AG04450 (cell line): ENCODE data around the gene GTPBP4. TPM values are rescaled to one million over a fixed set of nuclear protein-coding genes. Genes with fewer than 3 reads are reported as not detected.

Experiments
- CTCF ChIA-PET: fragments of 300-600, 350-600 bp; formaldehyde crosslinking; extraction: SDS; loops from one replicate; lab custom pipeline; 2022; ENCODE audit warnings: antibody characterized with exemption, inconsistent platforms; lab: Charles Lee
- POLR2A ChIA-PET: fragments of 350-600 bp; formaldehyde crosslinking; extraction: SDS; loops from one replicate; lab custom pipeline; 2021; ENCODE audit warnings: antibody characterized with exemption, inconsistent platforms; lab: Yijun Ruan, JAX
- DNase-seq: peaks from one replicate; pipeline ENCODE4 v3.0.0-alpha.2; 2011; ENCODE audit warnings: low read depth, low spot score
- H3K27ac ChIP-seq: one replicate; pipeline ENCODE4 v1.5.1; 2012; ENCODE audit warnings: low read depth, low read length, control low read depth
- H3K27me3 ChIP-seq: one replicate; pipeline ENCODE4 v1.6.0; 2012; ENCODE audit warnings: low read length; ENCODE audit not compliant: control insufficient read depth, insufficient read depth
- H3K4me3 ChIP-seq: 2 replicates; pipeline ENCODE4 v1.5.1; 2011; ENCODE audit warnings: mild to moderate bottlenecking, low read depth, low read length, control low read depth
- H3K9me3 ChIP-seq: 2 replicates; pipeline ENCODE4 v1.5.1; 2012; ENCODE audit warnings: low read length; ENCODE audit not compliant: control insufficient read depth, insufficient read depth
- polyA plus RNA-seq: library from polyadenylated mRNA; depleted of rRNA; stranded (reverse); fragments of >200 nt; gene quantifications from 2 replicates; pipeline ENCODE4 v1.2.3, GENCODE V29; 2011
- TF ChIP-seq, protein P1 (sequence below): IDR thresholded peaks from 2 replicates; pipeline ENCODE4 v1.5.1; 2011; ENCODE audit warnings: low read depth, low read length, control low read depth, inconsistent platforms

The GTPBP4 gene
- polyA plus RNA-seq, 1 experiment = 34.9 TPM

DNA sequence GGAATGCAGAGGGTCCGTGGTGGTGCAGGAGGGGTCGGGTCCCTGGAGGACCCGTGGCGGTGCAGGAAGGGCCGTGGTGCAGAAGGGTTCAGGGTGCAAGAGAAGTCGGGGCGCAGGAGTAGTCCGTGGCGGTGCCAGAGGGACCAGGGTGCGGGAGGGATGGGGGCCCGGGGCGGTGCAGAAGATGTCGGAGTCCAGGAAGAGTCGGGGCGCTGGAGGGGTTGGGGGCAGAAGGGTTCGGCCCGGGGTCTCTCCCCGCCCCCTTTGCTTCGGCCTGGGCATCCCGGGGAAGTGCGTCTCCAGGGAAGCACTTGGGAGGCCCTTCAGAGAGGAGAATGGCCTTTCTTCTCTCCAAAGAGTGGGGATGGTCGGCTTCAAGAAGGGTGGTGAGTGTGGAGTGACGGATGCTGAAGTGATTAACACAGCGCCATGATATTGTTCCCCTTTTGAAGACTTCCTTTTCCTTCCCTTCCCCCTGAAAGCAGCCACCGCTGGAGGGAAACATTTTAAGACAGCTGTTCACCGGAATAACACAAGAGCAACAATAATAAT is 68.9 kb downstream of the GTPBP4 start:
- no peaks in the 10 kb centered on the region for H3K27me3 ChIP-seq
- ChIA-PET CTCF (no interaction called here), POLR2A (interaction anchor here (1.0 kb wide), 1 partner anchor 8 kb away, joined by 3 read pairs; the partner anchor contains the start of gene IDI1)
- peak overlapping the region; percentile 99 for H3K4me3 ChIP-seq
- TF ChIP-seq, protein P1, sequence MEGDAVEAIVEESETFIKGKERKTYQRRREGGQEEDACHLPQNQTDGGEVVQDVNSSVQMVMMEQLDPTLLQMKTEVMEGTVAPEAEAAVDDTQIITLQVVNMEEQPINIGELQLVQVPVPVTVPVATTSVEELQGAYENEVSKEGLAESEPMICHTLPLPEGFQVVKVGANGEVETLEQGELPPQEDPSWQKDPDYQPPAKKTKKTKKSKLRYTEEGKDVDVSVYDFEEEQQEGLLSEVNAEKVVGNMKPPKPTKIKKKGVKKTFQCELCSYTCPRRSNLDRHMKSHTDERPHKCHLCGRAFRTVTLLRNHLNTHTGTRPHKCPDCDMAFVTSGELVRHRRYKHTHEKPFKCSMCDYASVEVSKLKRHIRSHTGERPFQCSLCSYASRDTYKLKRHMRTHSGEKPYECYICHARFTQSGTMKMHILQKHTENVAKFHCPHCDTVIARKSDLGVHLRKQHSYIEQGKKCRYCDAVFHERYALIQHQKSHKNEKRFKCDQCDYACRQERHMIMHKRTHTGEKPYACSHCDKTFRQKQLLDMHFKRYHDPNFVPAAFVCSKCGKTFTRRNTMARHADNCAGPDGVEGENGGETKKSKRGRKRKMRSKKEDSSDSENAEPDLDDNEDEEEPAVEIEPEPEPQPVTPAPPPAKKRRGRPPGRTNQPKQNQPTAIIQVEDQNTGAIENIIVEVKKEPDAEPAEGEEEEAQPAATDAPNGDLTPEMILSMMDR = no peak
- H3K9me3 ChIP-seq = peaks cover 4% of the 10 kb centered on the region; the same call in 1 of the 2 replicates
- no peak for DNase-seq
- no peak overlapping the region for H3K27ac ChIP-seq

DNA sequence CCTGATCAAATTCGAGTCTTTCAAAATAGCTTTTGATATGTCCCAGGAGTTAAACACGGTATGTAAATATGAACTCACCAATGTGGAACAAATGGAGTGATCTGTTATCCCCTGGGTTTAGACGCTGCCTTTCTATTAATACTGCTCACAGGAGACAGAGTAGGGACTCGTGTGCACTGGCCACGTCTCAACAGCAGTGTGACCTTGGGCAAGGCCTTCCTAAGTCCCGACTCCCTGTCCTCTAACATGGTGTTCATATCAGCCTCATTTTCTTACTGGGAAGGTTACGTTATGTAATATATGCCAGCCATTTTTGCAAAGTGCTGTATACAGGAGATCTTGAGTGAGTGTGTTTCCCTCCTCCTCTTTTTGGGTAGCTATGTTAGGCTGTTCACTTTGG is 69.8 kb downstream of the GTPBP4 start:
- Histone ChIP-seq H3K27ac (no peak overlapping the region), H3K27me3 (no peaks in the 10 kb centered on the region), H3K4me3 (no peak overlapping the region; the same call in 1 of the 2 replicates), H3K9me3 (peaks cover 4% of the 10 kb centered on the region; the same call in 1 of the 2 replicates)
- no peak for DNase-seq
- TF ChIP-seq, protein P1 = no peak
- ChIA-PET CTCF (no interaction called here), POLR2A (interaction anchor here (1.0 kb wide), 1 partner anchor 9 kb away, joined by 3 read pairs; the partner anchor contains the start of gene IDI1)

DNA sequence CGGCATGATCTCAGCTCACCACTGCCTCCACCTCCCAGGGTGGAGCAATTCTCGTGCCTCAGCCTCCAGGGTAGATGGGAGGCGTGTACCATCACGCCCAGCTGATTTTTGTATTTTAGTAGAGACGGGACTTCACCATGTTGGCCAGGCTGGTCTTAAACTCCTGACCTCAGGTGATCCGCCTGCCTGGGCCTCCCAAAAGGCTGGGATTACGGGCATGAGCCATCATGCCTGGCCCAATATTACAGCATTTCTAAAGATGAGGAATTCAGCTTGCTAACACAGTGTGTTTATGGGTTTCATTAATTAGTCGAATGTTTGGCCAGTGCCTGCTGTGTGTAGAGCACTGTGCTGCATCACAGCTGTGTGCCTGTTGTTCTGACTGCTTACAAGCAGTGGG is 71.7 kb downstream of the GTPBP4 start:
- H3K27me3 ChIP-seq = no peaks in the 10 kb centered on the region
- H3K9me3 ChIP-seq = peaks cover 4% of the 10 kb centered on the region; the same call in 1 of the 2 replicates
- CTCF ChIA-PET = no interaction called here
- TF ChIP-seq, protein P1 = no peak
- H3K27ac ChIP-seq = no peak overlapping the region
- POLR2A ChIA-PET = interaction anchor here (1.3 kb wide), 1 partner anchor 10 kb away, joined by 3 read pairs; no protein-coding TSS in a partner anchor
- no peak for DNase-seq
- H3K4me3 ChIP-seq = no peak overlapping the region

DNA sequence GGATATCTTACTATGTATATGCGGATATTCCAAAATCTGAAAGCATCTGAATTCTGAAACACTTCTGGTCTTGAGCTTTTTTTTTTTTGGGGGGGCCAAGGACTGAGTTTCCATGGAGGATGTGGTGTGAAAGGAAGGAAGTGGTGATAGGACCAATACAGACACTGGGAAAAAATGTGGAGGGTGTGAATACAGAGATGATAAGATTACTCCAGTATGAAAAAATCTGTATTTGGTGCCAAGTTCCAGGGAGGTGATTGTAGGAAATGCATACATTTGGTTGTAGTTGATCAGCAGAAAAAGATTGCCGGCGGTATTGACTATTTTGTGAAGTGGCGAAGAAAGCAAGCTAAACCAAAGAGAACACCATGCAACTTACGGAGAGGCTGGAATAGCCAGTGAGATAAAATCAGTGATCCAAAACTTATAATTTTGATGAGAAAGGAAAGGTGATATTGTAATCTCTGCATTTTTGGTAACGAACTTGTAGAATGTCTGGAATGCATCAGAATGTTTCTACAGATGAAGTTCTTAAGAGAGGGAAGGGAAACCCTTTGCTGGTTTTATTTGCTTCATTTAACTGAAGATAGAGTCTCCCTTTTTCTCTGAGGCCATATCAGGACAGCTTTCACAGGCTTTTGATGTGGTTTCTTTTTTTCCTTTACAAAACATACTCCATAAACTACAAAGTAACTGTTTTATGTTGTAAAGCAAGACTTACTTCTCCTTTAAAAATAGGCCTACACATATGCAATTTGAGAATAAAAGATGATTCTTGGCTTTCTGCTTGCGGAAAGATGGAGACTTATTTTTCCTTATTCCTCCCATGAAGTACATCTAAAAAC is 73.9 kb downstream of the GTPBP4 start:
- CTCF ChIA-PET = interaction anchor here (1.2 kb wide), 1 partner anchor 42 kb away, joined by 3 read pairs; no protein-coding TSS in a partner anchor
- H3K27me3 ChIP-seq = no peaks in the 10 kb centered on the region
- H3K9me3 ChIP-seq = no peaks in the 10 kb centered on the region; the same call in 1 of the 2 replicates
- TF ChIP-seq, protein P1 = no peak
- H3K27ac ChIP-seq = no peak overlapping the region
- no peak overlapping the region for H3K4me3 ChIP-seq
- DNase-seq = no peak
- POLR2A ChIA-PET = interaction anchor here (1.4 kb wide), 1 partner anchor 13 kb away, joined by 6 read pairs; the partner anchor contains the start of gene IDI1
